Activated CD4-positive, alpha-beta T cell treated with anti-CD3 and anti-CD28 coated beads for 1 hour (primary cell): ENCODE results near the gene SHH.

Experiments used
- DNase-seq: peaks from one replicate; pipeline ENCODE4 v3.0.0-alpha.2; 2020

The SHH gene

DNA sequence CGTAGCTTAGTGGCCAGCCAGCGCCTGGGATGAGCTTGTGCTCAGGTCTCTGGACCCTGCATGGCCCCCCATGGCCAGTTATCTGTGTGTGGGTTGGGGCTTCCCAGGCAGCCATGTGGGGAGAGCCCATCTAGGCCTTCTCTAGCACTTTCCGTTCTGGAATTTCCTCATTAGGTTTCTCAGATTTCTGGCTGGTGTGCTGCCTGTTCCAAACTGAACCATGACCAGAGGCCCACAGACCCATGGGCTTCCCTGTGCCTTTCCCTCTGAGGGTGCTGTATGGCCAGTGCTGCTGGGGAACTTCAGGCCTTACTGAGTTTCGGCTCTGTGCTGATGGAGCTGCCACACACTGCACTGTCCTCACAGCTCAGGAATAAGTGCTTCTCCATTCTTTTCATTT, 50.2 kb downstream of the SHH start:
- DNase-seq, result no peak

DNA sequence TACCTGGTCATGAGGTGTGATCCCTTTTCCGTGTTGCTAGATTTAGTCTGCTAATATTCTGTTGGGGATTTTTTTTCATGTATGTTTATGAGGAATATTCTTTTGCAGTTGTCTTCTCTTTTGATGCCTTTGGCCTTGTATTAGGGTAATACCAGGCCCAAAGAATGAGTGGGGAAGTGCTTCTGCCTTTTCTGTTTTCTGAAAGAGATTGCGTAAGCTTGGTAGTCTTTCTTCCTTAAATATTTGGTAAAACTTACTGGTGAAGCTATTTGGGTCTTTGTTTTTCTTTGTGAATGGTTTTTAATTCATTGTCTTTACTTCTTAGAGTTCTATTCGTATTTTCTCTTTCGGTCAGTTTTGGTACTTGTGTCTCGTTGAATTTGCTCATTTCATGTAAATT, 51.1 kb downstream of the SHH start:
- DNase-seq, result no peak

DNA sequence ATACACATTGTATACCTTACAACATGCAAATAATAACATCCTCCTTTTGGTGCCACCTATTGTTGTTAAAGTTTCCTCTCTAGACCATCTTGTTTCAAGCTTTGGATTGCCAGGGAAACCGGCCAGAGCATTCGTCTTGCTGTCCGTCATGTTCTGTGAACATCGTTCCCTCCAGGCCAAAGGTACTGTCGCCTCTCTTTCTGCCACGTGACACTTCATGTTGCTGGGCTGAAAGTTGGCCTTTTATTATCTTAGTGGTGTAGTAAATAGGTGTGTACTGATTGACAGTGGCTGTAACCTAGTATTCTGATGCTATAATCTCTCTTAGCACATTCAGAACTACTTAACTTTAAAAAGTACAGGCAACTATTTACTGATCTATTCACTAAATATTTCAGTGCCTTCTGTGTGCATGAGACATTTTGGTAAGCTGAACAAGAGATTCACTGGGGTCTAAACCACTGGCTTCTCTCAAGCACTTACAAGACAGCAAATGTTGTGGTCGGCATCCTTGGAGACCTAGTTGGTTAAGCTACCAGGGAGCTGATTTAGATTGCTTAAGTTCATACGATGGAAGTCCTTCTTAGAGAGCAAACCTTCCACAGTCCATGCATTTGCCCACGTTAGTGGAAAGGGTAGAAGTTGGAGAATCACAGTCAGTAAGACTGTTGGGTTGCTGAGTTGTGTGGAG, 52.4 kb downstream of the SHH start:
- DNase-seq, result no peak

DNA sequence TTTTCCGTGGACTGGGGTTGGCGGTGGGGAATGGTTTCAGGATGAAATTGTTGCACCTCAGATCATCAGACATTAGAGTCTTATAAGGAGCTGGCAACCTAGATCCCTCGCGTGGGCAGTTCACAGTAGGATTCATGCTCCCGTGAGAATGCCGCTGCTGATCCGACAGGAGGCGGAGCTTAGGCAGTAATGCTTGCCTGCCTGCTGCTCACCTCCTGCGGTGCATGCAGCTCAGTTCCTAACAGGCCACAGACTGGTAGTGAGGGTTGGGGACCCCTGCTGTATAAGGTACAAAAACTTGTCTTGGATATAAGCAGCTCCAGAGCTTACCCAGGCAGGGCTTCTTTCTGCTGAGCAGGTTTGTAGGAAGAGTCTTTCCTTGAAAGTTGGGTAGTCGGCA, 53.9 kb downstream of the SHH start:
- DNase-seq, result no peak

DNA sequence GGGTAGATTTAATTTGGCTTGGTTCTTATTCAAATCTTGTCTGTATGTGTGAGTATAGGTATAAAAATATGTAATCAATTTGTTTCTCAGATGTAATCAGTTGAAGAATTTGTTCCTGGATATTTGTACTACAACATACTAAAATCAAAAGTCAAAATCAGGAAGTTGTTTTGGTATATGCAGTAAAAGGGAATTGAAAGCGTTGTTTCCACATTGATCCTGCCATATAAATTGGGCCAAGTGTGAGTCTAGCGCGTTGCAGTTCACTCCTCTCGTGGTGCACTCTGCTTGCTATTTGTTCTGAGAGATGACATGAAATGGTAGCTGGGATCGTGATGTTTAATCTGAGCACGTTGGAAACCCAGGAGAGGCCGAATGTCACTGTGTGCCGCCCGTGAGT, 55.9 kb downstream of the SHH start:
- no peak for DNase-seq

DNA sequence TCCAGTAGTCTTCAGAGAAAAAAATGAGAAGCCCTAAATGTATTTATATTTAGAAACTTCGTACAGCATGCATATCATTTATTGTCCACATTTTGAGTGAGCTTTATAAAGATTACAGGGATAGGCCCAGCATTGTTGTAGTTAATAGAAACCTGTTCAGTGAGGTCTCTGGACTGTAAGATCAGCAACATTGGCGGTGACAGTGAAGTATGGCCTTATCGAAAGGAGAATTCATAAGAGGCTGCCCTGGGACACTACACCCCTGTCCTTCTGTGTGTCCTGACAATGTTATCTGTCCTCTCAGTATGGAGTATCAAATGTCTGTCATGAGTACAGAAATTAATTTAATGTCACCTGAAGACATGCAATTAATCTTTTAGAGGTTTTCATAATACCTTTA, 57.2 kb downstream of the SHH start:
- DNase-seq, result no peak

DNA sequence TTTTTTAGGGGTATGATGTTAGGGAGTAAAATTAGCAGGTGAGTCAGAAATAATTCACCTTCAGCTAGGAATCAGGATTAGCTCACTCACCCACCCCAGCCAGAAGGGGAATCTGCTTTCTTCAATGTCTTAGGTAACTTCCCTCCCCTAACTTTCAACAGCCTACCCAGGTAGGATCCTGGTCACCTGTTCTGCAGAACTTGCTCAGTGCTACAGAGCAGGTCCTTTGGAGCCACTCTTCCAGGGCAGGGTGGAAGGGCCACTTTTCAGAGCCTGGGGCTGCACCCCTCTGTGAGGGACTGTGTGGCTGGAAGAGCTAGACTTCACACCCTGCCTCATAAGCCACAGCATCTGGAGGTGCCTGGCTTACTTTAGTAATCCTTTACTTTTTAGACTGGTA, 58.1 kb downstream of the SHH start:
- no peak for DNase-seq

DNA sequence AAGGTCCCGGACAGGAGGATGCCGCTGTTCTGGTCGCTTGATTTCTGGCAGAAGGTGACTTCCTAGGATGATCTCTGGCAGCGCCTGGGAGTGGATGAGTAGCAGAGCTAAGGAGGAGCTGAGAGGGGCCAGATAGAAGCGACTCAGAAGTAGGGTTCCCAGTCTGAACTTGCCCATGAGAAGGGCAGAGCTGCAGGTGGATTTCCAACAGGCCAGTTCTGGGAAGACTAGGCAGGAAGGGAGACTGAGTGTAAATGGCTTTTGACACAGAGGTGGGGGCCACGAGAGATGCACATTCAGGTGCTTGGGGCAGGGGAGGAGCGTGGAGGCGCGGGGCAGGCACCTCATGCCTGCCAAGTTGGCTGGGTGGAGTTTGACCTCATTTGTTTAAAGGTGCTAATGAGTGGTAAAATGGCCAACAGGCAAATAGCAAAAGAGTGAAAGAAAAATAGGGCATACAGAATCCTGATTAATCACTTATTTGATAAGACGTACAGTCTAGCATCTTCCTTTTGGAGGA, 58.8 kb downstream of the SHH start:
- DNase-seq, result no peak

DNA sequence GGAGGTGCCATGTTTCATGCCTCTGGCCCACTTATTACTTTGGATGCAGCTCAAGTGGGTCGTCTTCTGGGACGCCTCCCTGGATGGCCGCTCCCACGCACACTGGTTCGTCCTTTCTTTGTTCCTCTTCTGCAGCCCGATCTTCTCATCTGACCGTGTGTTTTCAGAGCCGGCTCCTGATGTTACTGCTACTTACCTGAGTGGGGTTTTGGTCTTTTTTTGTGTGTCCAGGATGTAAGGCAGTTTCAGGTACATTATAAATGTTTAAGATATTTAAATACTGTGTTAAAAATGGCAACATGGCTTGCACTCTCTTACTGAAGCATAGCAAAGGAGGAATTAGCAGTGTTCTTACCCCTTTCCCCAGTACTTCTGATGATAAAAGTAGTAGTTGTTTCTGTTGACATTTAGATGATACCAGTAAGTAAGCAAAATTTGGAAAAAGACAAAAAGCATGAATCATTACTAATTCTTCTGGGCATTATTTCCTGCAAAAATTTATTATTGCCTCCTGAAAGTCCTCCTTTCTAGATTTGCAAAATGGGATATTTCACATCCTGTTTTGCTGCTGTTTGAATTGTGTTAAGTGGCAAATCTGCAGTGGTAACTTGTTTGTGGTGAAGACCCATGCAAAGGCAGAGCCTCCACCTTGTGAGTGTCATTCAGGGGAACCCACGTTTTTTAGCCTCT, 59.4 kb downstream of the SHH start:
- DNase-seq, result no peak

DNA sequence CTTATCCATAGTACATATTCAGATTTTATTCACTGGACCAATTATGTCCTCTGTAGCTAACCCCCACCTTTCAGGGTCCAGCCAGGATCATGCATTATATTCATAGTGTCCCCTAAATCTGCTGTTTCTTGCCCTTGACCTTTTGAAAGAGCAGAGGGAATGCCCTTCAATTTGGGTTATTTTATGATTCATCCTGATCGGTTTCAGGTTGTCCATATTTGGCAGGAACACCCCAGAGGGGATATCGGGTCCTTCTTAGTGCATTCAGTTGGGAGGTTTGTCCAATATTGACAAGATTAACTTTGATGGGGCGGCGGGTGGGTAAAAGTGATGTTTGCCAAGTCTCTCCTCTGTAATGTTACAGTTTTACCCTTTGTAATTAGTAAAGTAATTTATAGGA, 60.9 kb downstream of the SHH start:
- DNase-seq, result no peak

DNA sequence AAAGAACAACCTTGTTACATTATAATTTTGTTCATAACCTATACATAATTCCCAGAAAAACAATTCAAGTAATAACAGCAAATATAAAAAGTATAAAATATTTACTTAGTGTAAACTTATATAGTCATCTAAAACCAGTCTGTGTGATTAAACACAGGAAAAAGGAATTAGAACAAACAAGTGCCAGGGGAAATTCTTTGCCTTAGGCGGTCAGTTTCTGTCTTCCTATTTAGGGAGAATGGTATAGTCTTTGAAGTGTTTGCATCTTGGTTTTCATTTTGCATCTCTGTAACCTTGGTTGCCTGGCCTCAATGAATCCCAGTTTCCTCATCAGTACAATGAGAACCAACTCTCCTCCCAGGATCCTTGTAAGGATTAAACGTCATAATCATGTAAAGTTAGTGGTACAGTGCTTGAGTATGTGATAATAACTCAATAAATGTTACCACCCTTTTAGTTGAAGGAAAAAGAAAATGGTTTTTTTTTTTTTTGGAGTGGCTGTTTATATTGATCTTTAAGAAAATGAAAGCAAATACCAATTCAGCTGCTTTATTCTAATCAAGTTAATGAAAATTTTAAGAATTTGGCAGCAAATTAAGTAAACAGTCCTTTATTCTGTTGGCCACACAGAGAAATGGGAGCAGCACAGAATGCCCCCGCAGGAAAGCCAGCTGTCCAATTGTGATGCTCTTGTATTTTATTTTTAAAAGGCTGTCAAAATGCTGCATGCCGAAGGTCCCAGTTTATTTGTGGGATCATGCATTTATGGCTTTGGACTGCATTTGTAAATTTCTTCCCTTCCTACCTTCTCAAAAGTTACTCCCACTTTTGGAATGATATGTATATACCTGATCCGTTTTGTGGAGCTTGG, 61.8 kb downstream of the SHH start:
- DNase-seq, result no peak
